Occipital lobe (tissue), 2 donors: ENCODE measurements around the gene DPYSL4. TPM values are rescaled to one million over a fixed set of nuclear protein-coding genes. Genes with fewer than 3 reads are reported as not detected.
A peak's percentile ranks its signal among the peaks of the same experiment; 100 is the strongest.

ENCODE experiments used
- DNase-seq: peaks from one replicate; lab custom pipeline; 2025; lab: John Stamatoyannopoulos, UW
- total RNA-seq: library from RNA; depleted of rRNA; stranded (reverse); fragments of >200 nt; gene quantifications from one replicate; pipeline ENCODE4 v1.2.3, GENCODE V29; 2014

Gene DPYSL4
- total RNA-seq, 1 donor from 2014 or later: 40.6 TPM

DNA sequence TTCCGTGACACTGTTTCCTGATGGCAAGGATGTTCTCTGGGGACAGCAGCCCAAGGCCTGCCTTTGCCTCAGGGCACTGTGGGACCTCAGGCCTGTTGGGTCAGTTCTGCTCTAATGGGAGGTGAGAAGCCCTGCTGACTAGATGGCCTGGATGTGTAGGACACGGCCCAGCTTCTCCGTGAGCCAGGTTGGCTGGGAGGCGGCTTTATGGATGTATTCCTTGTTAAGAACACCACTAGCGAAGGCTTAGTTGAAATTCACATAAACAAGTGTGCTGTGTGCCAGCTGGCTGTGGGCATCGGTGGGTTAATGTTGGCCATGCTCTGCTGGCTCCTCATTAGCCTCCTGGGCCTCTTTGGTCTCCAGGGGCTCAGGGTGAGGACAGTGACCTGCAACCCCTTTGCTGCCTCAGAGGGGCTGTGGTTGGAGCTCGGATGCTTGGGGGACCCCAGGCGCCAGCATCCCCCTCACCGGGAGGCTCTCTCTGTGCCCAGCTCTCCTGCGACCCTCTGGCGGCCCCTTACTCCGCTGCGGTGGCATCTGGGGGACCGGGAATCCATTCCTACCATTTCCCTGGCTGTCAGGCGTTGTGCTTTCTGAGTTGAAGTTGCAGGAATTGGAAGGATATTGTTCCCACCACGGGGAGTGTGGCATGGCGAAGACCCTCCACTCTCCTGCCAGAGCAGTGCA, 22.8 kb upstream of the DPYSL4 start:
- DNase-seq: no peak

DNA sequence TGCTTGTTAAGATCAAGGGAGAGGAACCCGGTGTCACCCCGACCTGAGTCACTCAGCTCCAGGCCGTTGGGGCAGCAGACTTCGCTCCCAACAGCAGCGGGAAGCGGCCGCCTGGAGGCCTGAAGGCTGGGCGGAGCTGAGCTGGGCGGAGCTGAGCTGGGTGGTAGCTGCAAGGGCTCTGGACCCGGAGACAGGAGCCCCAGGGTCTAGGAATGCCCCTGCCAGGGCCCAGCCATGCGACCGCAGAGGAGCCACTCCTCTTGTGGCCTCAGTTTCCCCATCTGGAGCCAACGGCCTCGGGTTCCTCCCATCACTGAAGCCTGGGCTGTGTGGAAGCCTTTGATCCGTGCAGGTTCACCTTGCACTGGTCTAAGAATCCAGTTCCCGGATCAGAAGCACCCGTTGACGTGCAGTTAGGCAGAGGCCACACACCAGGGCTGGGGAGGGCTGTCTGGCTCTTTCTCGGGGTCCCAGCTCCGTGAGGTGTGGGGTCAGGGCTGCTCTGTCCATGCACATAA, 21.9 kb upstream of the DPYSL4 start:
- DNase-seq: no peak

DNA sequence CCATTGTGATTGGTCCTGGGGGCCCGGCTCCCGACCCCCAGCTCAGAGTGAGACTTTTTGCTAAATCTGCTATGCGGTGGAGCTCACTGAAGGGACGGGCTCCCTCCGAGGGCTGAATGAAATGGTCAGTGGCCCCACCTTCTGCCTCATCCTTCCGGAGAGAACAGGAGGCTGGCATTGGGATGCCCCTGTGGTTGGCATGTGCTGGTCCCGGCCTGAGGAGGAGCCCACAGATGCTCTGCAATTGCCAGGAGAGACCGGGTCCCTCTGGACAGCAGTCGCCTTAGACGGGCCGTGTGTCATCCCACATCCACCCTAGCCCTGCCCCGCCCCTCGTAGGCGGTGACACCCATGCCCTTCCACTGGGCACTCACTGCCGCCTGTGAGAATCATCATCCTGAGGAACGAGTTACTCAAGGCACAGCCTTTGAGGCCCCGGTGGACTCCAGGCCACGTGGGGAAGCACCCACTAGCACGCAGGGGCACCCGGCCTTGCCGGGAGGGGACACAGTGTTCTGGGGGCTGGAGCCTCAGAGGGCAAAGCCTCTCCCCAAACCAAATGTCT, 21.2 kb upstream of the DPYSL4 start:
- DNase-seq: no peak

DNA sequence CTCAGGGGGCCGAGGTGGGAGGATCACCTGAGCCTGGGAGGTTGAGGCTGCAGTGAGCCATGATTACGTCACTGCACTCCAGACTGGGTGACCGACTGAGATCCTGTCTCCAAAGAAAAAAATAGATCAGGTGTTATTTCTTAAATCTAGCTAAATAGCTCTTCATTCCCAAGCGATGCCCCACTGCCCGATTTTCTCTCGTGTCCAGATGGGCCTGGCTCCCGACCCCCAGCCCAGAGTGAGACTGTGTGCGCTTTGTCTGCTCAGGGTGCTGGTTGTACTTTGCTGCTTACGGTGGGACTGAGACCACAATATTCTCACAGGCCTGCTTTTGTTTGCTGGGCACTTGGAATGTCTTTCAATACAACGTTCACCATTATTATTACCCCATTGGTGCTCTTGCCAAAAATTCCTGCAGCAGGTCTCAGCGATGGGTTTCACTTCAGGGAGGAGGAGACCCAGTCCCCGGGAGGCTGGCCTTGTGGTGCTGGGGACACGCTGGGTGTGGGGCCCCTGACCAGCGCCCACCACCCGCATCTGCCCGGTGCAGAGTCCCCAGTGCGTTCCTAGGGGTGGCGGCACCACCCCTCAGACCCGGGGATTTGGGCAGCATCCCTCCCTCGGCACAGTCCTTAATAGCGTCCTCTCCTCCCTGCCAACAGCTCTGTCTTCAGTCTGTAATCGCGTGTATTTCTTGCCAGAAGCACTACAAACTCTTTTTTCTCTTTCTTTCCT, 20.4 kb upstream of the DPYSL4 start:
- no peak for DNase-seq

DNA sequence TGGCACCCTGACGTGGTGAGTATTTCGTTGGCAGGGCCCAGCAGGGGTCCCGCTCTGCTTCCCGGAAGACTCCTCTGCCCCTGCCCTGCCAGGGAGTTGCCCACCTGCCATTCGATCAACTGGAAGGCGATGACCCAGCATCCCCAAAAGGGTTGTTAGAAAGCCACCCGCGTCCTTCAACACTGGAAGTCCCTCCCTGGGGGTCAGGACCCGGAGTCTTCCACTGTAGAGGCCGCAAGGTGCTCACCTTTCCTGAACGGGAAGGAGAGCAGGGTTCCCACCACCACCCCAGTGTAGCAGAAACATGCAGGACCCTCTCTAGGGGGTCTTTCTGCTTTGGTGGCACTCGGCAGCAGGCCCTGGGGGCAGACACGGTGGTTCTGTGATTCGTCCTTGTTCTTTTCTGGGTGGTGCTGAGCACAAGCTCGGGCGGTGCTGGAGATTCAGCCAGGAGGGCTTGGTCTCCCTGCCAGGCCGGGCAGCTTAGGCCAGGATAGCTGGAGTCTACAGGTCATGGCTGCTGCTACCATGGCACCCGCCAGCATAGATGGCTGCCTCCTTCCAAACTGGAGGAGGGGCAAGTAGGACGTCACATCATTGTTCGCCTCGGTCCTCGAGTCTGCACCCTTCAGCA, 19.6 kb upstream of the DPYSL4 start:
- DNase-seq: no peak

DNA sequence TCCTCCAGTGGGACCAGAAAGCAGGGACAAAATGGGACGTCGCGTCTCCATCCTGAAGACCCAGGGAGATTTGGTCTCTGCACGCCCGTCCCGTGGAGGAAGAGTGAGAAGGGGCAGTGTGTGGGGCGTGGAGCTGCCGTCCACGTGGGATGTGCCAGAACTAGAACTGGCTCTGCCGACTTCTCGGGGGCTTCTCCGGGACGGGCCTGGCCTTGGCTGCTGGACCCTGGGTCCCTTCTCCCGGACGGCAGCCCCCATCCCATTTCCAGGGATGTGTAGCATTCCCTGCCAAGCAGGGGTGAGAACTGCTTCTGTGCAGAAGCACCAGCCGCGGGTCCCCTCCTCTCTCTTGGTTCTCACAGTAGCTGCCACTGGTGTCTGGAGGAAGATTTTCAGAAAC, 18.8 kb upstream of the DPYSL4 start:
- DNase-seq: no peak

DNA sequence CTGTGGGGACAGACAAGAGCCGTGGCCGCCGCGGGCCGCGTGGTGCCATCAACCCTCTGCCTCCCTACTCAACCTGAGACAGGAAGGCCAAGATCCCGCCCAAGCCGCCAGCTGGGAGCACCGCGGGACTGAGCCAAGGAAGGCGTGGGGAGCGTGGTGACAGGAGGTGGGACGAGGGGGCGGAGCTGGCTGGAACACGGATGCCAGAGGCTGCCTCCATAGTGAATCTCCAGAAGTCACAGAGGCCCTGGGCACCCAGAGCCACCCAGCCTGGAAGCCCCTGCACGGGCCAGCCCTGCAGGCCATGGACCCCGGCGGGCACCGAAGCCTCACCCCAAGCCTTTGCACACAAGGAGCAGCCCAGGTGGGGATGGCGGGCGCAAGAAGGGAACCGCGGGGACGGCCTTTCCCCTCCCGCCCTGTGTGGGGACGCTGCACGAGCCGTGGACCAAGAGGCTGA, 18.1 kb upstream of the DPYSL4 start:
- no peak for DNase-seq

DNA sequence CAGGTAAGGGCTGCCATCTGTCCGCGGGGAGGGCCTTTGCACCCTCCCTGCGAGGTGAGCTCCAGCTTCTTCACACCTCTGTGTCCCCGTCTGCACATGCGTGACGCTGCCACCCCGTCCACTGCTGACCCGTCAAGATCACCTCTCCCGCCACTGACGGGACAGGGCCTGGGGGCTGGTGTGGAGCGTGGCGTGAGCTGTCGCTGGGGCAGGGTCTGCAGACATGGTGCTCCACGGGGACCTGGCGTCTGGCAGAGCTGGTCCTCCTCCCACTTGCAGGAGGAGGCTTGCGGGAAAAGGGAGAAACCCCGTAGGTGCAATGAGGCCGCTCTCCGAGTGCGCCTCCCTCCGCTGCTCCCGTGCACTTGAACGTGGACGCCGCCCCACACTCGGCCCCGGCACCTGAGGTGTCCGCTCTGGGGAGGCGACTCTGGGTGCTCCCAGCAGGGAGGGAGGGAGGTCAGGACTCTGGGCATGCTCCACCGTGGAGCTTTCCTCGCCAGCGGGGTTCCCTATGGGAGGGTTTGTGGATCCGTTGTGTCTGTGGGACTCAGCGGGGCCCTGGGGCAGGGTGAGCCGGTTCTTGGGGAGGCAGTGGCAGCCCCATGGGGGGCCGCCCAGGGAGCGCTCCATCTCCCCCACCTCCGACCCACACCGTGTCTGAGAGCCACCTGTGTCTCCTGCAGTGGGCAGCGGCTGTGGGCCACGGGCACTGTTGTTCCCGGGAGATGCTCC, 17.6 kb upstream of the DPYSL4 start:
- no peak for DNase-seq

DNA sequence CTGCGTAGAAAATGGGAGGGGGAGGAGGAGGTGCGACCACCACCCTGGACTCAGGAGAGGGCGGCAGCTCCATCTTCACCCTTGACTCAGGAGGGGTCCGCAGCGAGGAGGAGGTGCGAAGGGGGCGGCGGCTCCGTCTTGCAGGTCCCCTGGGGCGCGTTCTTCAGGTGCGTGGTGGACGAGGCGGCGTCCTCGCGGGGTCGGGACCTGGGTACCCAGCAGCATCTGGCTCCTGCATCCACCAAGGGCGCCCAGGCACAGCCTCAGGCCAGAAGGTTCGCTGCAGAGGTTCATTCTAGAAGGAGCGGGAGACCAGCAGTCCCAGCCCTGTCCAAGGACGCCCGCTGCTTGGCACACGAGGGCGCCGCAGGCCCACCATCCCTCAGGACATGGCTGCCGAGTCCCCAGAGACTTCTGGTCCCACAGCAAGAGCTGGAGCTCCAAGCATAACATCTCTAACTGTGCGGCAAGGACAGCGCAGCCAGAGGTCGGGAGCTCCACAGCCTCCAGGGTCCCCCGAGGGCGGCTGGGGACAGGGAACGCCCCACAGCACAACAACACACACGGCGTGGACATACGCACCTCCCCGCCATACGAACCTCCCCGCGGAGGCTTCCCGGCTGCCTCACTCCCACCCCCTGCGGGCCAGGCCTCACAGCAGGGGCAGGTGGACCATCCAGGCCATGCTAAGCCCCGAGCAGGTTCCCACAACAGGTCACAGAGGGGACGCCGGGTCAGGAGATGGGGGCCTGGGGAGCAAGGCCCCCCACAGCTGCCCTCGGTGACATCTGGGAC, 16.8 kb upstream of the DPYSL4 start:
- DNase-seq: no peak

DNA sequence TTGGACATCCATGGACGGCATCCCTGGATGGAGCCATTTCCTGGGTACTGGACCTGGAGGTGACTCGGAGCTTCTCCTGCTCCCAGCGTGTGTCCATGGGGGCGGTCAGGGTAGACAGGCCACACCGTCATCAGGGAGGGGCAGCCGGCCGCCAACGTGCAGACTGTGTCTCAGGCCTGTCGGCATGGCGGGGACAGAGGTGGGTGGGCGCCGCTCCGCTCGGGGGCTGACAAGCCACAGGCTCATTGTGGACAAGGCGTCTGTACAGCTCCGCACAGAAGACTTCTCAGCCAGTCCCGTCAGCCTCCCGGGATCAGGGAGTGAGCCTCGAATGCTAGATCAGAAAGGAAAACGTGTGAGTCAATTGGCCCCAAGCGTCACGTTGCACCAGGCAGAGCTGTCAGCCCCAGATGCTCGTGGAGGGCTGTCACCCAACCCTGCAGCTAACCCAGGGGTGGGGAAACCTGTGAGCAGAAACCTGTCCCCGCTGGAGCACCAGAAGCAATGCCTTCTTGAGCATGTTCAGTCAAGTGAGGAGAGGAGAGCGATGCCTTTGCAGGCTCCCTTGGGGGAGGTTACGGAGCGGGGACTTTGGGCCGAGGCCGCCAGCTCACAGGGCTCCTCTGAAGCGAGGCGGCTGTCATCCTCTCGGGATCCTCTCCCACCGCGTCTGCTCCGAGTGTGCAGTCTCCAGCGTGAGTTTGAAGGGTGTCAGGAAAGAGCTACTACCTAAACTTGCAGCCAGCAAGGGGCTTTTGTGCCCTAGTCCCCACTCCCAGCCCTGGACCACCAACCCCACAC, 16.0 kb upstream of the DPYSL4 start:
- no peak for DNase-seq

DNA sequence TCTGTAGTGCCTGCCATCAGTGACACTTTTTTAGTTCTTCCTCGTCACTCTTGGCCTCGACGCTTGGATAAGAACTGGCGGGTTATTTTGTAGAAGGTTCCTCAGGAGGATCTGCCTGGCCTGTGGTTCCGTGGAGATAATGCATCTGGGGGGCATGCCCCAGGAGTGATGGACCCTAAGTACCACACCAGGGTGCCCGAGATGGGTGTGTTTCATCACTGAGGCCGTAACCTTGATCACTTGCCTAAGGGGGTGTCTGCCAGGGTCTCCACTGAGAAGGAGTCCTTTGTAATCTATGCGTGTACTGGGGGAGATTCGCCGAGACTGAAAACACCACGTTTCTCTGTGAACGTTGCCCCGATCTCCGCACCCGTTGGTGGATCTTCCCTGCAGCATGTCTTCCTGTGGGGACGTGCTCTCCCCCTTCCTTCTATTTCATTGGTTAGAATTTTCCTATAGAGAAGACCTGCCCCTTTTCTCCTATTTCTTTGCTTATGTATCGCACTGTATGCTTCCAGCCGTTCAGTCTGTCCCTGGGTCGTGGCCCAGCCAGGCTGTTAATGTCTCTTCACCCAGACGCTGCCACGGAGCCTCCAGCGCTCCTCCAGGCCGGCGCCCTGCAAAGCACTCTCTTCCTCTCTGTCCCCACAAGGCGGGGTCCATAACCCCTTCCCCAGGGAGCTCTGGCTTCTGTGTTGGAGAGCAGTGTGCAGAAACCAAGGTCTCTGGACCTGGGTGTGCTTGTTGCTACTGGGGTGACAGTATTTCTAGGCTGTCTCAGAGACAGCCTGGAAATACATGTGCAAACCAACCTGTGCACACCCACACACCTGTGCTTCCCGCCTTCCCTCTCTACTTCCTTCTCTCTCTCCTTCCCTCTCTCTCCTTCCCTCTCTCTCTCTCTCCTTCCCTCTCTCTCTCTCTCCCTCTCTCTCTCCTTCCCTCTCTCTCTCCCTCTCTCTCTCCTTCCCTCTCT, 14.4 kb upstream of the DPYSL4 start:
- no peak for DNase-seq

DNA sequence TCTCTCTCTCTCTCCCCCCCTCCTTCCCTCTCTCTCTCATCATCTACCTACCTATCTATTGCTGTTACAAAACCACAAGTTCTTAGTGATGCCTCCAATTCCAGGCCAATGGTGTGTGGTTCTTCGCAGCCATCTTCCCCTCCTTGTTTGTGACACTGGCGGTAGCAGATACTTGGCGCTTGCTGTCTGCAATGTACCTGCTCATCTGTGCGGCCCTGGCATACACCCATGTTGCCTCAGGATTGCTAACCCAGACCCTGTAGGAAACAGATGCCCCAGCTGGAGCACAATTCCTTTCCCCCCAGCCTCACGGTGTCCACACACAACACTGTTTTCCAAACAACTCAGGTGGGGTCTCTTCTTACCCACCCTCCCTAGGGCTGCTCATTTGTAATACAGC, 13.6 kb upstream of the DPYSL4 start:
- no peak for DNase-seq

DNA sequence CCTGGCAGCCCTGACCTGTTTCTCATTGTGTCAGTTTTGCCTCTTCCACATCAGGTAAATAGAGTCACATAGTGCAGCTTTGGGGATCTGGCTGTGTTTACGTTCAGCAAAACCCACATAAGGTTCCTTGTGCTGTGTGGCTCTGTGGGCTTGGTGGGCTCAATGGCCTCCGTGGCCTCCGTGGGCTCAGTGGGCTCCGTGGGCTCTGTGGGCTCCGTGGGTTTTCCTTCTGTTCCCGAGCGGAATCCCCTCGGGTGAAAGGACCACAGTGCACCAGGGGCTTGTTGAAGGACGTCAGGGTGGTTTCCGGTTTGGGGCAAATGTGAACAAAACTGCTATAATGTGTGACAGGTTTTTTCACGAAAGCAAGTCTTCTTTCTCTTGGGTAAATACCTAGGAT, 12.5 kb upstream of the DPYSL4 start:
- no peak for DNase-seq

DNA sequence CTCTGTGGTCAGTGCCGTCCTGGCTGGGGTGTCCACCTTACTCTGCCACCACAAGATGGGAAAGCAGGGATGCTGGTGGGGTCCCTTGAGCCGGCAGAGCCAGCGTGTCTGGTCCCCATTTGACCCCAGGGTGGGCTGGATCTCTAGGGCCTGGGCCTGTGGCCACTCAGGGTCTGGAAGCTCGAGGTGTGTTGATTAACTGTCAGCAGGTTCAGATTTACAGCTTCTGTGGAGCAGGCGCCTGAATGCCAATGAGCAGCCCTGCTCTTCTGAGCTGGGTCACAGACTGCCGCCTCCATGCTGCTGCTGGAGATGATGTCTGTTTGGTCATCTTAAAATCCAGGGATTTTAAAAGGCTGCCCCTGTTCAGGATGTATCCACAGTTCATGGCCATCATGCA, 11.3 kb upstream of the DPYSL4 start:
- DNase-seq: no peak

DNA sequence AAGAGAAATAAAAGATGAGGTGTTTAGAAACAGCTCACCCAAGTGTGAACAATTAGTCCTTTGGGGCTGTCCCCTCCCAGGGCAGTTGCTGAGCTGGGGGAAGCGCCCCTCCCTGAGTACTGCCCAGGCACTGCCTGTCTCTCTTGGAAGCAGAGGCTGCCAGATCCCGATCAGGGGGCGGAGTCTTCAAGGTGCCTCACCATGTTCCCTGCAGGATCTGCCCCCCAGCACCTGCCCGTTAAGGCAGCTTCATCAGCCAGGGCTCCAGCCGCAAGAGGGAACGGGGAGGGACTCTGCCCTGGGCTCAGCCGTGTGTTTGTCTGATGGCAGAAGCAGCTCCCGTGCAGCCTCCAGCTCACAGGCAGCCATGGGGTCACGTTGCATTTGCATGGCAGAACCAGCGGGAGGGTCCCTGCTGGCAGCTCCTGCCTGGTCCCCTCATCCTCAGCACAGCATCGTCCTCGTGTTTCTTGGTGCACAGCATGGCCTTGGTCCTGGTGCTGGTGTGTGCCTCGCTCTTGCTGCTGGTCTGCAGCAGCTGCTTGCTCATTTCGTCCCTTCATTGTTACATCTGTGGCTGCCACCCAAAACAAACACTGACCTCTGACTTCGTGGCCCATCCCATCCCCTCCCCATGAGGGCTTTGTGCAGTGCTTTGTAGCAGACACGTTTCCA, 10.7 kb upstream of the DPYSL4 start:
- peak; percentile 52 for DNase-seq

DNA sequence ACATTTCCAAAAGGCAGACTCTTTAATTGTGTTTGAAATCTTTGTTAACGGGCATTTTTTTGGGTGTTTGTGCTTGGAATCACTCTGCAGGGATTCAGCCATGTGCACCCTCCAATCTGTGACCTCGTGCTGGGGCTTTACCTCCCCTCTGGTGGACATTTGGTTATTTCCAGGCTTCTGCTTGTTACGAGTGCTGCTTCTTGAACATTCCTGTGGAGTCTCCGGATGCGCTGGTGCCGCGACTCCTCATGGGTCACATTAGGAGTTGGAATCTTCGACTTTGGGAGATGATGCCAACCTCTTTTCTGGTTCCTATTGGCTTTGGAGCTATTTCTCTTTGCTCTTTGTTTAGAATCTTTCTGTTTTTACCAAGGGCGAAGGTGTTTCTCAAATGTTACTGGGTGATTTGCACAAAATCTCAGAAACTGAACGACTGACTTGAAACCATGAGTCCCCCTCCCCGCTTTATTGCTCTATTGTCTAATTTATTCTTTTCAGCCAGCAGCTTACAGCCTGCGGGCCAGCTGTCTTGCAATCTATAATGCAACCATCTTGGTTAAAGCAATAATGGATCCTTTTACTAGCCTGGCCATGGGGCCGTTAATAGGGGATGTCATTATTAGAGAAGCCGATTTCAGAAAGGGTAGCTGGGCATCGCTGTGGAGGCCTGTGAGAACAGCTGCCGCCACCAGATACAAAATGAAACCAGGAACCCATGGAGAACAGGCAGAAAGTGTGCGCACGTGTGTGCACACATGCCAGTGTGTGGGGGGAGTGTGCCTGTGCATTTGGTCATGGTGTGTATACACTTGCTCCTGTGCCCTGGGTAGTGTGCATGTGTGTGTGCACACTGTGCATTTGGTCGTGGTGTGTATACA, 9.9 kb upstream of the DPYSL4 start:
- no peak for DNase-seq

DNA sequence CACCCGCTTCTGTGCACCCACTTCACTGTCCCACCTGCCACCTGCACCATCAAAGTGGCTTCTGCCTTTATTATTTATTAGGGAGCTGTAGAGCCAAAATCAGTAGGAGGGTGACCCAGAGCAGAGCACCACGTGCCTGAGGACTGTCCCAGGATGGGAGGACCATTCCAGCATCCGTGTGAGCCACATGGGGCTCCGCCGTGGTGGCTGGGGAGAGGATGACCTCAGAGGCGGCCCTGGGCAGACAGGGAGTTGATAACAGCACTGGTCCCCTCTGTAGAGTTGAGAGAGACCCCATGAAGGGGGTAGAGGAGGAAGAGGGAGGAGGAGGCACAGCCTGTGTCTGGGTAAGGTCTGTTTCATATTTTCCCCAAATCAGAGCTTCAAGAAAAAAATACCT, 8.7 kb upstream of the DPYSL4 start:
- DNase-seq: no peak
